Spleen (tissue), 7 donors: ENCODE results near the gene VCX.

Experiments
- CTCF ChIP-seq, 11 experiments: fragments of 200-600 bp in 7 of 11; fragments of 450-650 bp in 4 of 11; sonication (generic) in 4 of 11; IDR thresholded peaks in 8 of 11; conservative IDR thresholded peaks in 3 of 11; 1 replicate in 7 of 11; 2 replicates in 4 of 11; pipeline versions ENCODE4 v1.4.0 to v1.8.0; 2016 to 2021; ENCODE audit warnings: antibody characterized with exemption in 11 of 11, inconsistent platforms in 4 of 11, mild to moderate bottlenecking in 1 of 11
- POLR2AphosphoS5 ChIP-seq, 3 donors: sonication (generic); formaldehyde crosslinking; IDR thresholded peaks; one replicate each; pipeline ENCODE4 v1.5.1; 2017; ENCODE audit warnings: antibody characterized with exemption in 3 of 3
- donor health status: DM: no; HTN: no; CAD: no; lungs with moderate emphysema.
- donor health status: DM: no; HTN: no; CAD: no.
- donor health status: DM: no; HTN: no; CAD: no.

GRCh38 chrX:7815166-7815805 is 27.7 kb upstream of the VCX start:
- TF ChIP-seq POLR2AphosphoS5 (IDR thresholded peaks at IDR 0.05) (no peak), CTCF (IDR thresholded peaks at IDR 0.05 in 8 of 11, conservative IDR thresholded peaks at IDR 0.05 in 3 of 11) (no peak)
